DOHH2 (cell line): ENCODE data around the gene GGA1.

Experiments
- CTCF ChIP-seq: fragments of 200-600 bp; sonication (generic); IDR thresholded peaks from one replicate; pipeline ENCODE4 v1.5.1; 2014; ENCODE audit warnings: antibody characterized with exemption, mild to moderate bottlenecking, low read depth, low read length; ENCODE audit not compliant: poor library complexity, severe bottlenecking
- EZH2phosphoT487 ChIP-seq: fragments of 200-600 bp; sonication (generic); IDR thresholded peaks from 2 replicates; pipeline ENCODE4 v1.6.1; 2017; ENCODE audit warnings: borderline replicate concordance, mild to moderate bottlenecking, antibody characterized with exemption, low read length, moderate library complexity, mixed read lengths

GRCh38 chr22:37679670-37680069 is 71.0 kb downstream of the GGA1 start:
- TF ChIP-seq CTCF, result no peak
- TF ChIP-seq EZH2phosphoT487, result no peak
